NCI-H774 (cell line): ENCODE data around the gene AKR7A2.
"Not testable (repeated sequence)": the region's sequence is repeated elsewhere in the genome, so short reads cannot be mapped to it uniquely, and the experiment has no call there.

Experiments
- DNase-seq: peaks from one replicate; lab custom pipeline; 2025; lab: John Stamatoyannopoulos, UW

AKR7A2 gene

GRCh38 chr1:19304081-19304480 lies 7.9 kb downstream of the AKR7A2 start:
- DNase-seq, result not testable (repeated sequence)

DNA sequence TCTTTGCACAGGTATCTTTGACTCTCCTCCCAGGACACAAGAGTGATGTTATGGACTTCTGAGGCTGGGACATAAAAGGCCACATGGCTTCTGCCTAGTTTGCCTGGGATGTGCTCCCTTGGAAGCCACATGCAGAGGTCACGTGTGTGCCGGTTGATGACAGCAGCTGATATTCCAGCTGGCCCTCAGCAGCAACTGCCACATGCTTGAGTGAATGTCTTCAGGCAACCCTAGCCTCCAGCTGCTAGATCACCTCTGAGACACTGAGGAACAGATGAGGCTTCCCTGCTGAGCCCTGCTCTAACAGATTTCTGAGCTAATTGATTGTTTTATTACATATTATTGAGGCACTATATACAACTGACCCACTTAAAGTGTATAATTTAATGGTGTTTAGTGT lies 11.7 kb downstream of the AKR7A2 start:
- no peak for DNase-seq

- DNase-seq, result no peak
These were observed 17.3 kb downstream of the AKR7A2 start for GRCh38 chr1:19294638-19295037.

DNA sequence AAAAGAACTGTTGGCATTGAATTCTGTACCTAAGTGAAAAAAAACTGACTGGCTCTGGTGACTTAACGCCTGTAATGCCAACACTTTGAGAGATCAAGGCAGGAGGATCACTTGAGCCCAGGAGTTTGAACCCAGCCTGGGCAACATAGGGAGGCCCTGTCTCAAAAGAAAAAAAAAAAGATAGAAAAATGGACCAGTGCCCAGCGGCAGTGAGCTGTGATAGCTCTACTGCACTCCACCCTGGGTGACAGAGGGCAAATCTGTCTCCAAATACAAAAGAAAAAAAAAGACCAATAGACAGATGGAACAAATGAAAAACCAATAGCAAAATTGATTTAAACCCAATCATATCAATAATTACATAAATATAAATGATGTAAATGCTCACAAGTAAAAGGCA lies 22.7 kb downstream of the AKR7A2 start:
- DNase-seq, result no peak

DNA sequence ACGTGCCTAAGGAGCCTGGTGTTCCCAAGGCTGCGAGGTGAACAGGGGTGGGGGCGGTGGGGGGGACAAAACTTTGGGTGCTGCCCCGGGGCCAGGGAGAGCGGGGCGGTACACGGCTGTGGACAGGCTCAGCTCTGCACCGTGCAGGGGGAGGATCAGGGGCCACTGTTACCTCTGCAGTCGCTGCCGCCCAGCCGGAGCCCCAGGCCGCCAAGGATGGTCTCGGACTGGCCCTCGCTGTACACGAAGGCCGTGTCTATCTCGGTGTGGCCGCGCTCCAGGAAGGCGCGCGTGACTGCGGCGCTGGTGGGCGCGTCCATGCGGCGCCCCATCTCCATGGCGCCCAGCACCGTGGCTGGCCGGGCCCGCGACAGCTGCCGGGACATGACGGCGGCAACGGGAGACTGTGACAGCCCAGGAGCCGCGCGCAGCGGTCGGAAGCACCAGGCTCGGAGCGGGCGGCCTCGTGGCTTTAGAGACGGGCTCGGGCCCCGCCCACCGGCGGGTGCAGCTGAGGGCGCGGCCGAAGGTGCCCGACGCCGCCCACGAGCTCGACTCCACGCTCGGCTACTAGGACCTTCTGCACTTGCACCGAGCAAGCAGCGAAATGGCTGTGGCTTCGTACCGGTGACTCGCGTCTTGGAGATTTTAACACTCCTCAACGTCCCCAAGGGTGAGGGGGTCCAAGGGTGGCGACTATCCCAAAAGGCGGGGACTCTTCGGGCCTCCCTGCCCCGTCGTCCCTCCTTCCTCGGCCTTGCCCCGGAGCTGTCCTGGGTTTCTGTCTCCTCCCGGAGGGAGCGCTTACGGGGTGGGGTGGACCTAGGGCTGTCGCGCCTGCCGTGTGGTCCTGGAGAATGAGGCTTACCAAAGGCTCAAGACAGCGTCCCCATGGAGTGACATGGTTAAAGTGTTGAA lies 23.4 kb downstream of the AKR7A2 start, which contains the start of gene AKR7A3:
AKR7A3 (minus strand) TSS at position 447 of the 918 bp plus-strand sequence; CDS start at position 386, 61 bp downstream.
- DNase-seq, result not testable (repeated sequence)

GRCh38 chr1:19287436-19288185 lies 24.3 kb downstream of the AKR7A2 start:
- no peak for DNase-seq

GRCh38 chr1:19285807-19286206 lies 26.1 kb downstream of the AKR7A2 start:
- not testable (repeated sequence) for DNase-seq

DNA sequence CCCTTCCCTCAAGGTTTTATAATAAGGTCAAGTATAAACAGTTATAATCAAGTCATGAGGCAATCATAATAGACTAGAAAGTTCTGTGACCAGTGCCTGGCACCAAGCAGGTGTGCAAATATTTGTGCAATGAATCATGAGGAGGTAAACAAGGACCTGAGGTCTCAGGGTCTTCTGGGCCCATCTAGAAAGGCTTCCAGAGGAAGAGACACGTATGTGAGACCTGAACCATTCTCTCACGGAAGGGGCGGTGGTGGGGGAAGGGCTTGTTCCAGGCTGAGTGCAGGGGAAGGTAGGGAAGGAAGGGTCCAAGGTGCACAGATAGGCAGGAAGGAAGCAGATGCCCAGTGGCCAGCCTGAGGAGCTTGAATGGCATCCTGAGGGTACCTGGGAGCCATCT lies 26.6 kb downstream of the AKR7A2 start:
- not testable (repeated sequence) for DNase-seq

DNA sequence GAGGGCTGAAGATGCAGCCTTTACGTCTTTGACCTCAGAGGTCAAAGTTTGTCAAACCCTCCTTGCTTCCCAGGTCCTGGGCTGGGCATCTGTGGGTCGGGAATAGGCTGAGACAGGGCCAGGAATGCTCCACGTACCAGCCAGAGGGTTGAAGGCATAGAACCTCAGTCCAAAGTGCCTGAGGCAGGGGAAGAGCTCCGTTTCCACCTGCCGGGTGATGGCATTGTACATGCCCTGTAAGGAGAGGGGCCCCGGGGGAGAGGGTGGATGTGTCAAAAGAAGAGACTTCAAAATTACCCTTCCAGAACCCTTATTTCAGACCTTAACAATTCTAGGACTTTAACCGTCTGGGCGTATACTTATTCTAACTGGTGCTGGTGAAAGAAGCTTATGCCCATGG lies 27.1 kb downstream of the AKR7A2 start:
- no peak for DNase-seq

- no peak for DNase-seq
These were observed 28.1 kb downstream of the AKR7A2 start for GRCh38 chr1:19283891-19284290.

DNA sequence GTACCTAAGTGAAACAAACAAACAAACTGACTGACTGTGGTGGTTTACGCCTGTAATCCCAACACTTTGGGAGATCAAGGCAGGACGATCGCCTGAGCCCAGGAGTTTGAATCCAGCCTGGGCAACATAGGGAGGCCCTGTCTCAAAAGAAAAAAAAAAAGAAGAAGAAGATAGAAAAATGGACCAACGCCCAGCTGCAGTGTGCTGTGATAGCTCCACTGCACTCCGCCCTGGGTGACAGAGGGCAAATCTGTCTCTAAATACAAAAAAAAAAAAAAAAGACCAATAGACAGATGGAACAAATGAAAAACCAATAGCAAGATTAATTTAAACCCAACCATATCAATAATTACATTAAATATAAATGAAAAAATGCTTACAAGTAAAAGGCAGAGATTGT lies 37.3 kb downstream of the AKR7A2 start:
- DNase-seq, result no peak

- not testable (repeated sequence) for DNase-seq
These were observed 38.0 kb downstream of the AKR7A2 start for GRCh38 chr1:19273844-19274531.

GRCh38 chr1:19273106-19273843 lies 38.7 kb downstream of the AKR7A2 start:
- no peak for DNase-seq

DNA sequence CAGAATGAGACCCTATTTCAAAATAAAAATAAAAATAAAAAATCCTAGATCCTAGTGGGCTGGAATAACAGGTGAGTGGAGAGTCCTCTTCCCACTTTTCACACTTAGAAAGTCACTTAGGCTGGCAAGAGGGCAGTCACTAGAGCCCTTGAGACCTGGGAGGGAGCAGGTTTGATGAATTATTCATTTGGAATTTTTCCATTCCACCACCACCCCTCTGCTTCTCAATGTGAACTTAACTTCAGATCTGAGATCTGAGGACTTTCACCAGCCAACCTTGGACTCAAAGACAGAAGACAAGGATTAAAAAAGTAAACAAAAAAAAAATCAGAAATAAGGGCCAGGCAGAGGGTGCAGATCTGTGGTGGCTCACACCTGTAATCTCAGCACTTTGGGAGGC lies 39.9 kb downstream of the AKR7A2 start:
- DNase-seq, result no peak

- DNase-seq, result not testable (repeated sequence)
These were observed 41.6 kb downstream of the AKR7A2 start for GRCh38 chr1:19270343-19270730.

- DNase-seq, result not testable (repeated sequence)
These were observed 42.3 kb downstream of the AKR7A2 start for GRCh38 chr1:19269427-19270342.

- DNase-seq, result no peak
These were observed 43.5 kb downstream of the AKR7A2 start for GRCh38 chr1:19268445-19268844.

DNA sequence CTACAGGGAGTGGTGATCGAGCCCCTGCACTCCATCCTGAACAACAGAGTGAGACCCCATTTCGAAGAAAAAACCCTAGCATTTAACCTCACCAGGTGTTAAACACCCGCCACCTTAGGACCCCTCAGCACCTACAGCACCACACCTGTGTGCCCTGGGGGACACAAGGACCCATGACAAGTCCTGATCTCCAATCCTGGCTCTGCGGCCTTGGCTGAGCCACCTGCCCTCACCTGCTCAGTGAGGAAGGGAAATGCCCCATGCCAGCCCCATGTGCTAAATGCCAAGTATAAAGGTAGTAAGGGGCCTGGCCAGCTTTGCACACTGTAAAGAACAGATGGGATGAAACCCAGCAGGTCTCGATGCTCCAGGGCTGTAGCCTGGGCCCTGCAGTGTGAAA lies 49.2 kb downstream of the AKR7A2 start:
- DNase-seq, result no peak

DNA sequence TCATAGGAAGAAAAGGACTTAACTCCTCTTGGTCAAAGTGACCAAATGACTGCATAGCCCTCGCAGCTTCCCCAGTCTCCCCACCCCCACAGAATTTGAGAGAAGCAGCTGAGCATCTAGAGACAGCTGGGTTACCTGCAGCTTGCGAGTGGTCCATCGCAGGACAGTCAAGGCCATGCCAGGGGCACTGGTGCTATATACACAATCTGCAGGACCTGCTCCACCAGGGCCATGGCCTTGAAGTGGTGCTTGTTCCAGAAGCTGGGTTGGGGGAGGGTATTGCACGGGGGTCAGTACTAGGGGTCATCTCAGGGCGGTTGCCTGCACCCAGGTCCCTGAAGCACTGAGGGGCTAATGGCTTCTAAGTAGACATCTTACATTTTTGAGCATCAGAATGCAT lies 49.9 kb downstream of the AKR7A2 start:
- no peak for DNase-seq
